SK-N-SH (cell line): ENCODE results near the gene ADK. TPM values are rescaled to one million over a fixed set of nuclear protein-coding genes. Genes with fewer than 3 reads are reported as not detected.

Source experiments
- CTCF ChIA-PET: fragments of 300-600, 350-600 bp; formaldehyde crosslinking; extraction: SDS; loops from one replicate; lab custom pipeline; 2021; lab: Yijun Ruan, JAX
- POLR2A ChIA-PET: fragments of 350-600 bp; sonication (Branson Sonifier 250); formaldehyde crosslinking; extraction: SDS; loops from one replicate; lab custom pipeline; 2020; ENCODE audit warnings: antibody characterized with exemption, inconsistent platforms; lab: Yijun Ruan, JAX
- DNase-seq: peaks from one replicate; pipeline ENCODE4 v3.0.0; 2012
- H2AFZ ChIP-seq: fragments of 200-600 bp; sonication (generic); 2 replicates; pipeline ENCODE4 v1.8.1; 2016; ENCODE audit warnings: antibody characterized with exemption, mild to moderate bottlenecking, low read depth
- H3F3A ChIP-seq: fragments of 200-600 bp; sonication (generic); replicated peaks from 2 replicates; pipeline ENCODE3; 2016; ENCODE audit warnings: antibody characterized with exemption, mild to moderate bottlenecking; ENCODE audit not compliant: insufficient read depth
- H3K27ac ChIP-seq, 2 experiments: fragments of 200-500 bp in 1 of 2; fragments of 200-600 bp in 1 of 2; sonication (Bioruptor generic) in 1 of 2; sonication (generic), shearing (Covaris generic) in 1 of 2; 2 replicates each; pipeline versions ENCODE4 v1.5.1 to v1.6.1; 2014 to 2016; ENCODE audit warnings: low read depth in 2 of 2, inconsistent platforms in 1 of 2, low read length in 1 of 2, mild to moderate bottlenecking in 1 of 2, mixed read lengths in 1 of 2
- H3K27me3 ChIP-seq: fragments of 200-600 bp; sonication (generic), shearing (Covaris generic); 2 replicates; pipeline ENCODE4 v1.6.1; 2016; ENCODE audit warnings: mixed run types; ENCODE audit not compliant: insufficient read depth
- H3K36me3 ChIP-seq, 2 experiments: fragments of 200-500 bp in 1 of 2; fragments of 200-600 bp in 1 of 2; sonication (Bioruptor generic) in 1 of 2; sonication (generic) in 1 of 2; replicated peaks in 1 of 2; 2 replicates each; pipeline versions ENCODE3 to v1.5.1; 2014 to 2016; ENCODE audit warnings: low read length in 1 of 2, mild to moderate bottlenecking in 1 of 2; ENCODE audit not compliant: insufficient read depth in 2 of 2, control insufficient read depth in 1 of 2
- H3K4me1 ChIP-seq, 2 experiments: fragments of 200-500 bp in 1 of 2; fragments of 200-600 bp in 1 of 2; sonication (Bioruptor generic) in 1 of 2; sonication (generic), shearing (Covaris generic) in 1 of 2; 2 replicates each; pipeline versions ENCODE4 v1.5.1 to v1.6.1; 2014 to 2016; ENCODE audit warnings: low read depth in 1 of 2, low read length in 1 of 2, mixed run types in 1 of 2; ENCODE audit not compliant: insufficient read depth in 2 of 2, control insufficient read depth in 1 of 2
- H3K4me2 ChIP-seq: fragments of 200-600 bp; sonication (generic), shearing (Covaris generic); 2 replicates; pipeline ENCODE4 v1.6.1; 2017; ENCODE audit warnings: mixed run types
- H3K4me3 ChIP-seq, 2 experiments: fragments of 200-500 bp in 1 of 2; fragments of 200-600 bp in 1 of 2; sonication (Bioruptor generic) in 1 of 2; sonication (generic), shearing (Covaris generic) in 1 of 2; 2 replicates each; pipeline versions ENCODE4 v1.5.1 to v1.8.1; 2014 to 2016; ENCODE audit warnings: low read depth in 2 of 2, inconsistent platforms in 1 of 2, low read length in 1 of 2, mild to moderate bottlenecking in 1 of 2, mixed read lengths in 1 of 2, moderate library complexity in 1 of 2
- H3K79me2 ChIP-seq: fragments of 200-600 bp; sonication (generic); 2 replicates; pipeline ENCODE4 v1.8.1; 2017; ENCODE audit warnings: mild to moderate bottlenecking; ENCODE audit not compliant: insufficient read depth
- H3K9ac ChIP-seq: fragments of 200-600 bp; sonication (generic); 2 replicates; pipeline ENCODE4 v1.6.1; 2017; ENCODE audit warnings: mixed run types
- H3K9me2 ChIP-seq: fragments of 200-600 bp; sonication (generic); 2 replicates; pipeline ENCODE4 v1.6.1; 2017; ENCODE audit warnings: mixed run types
- H3K9me3 ChIP-seq: fragments of 200-600 bp; sonication (generic); 2 replicates; pipeline ENCODE4 v1.6.1; 2017; ENCODE audit warnings: mixed run types, mild to moderate bottlenecking, moderate library complexity
- H4K20me1 ChIP-seq: fragments of 200-600 bp; sonication (generic); 2 replicates; pipeline ENCODE4 v1.6.1; 2017; ENCODE audit warnings: mild to moderate bottlenecking, mixed run types; ENCODE audit not compliant: insufficient read depth
- CTCF ChIP-seq: fragments of 200-600 bp; sonication (generic); IDR thresholded peaks from 2 replicates; pipeline ENCODE4 v1.6.1; 2017; ENCODE audit warnings: antibody characterized with exemption, mild to moderate bottlenecking, moderate library complexity
- EP300 ChIP-seq, 2 experiments: IDR thresholded peaks; 2 replicates each; pipeline versions ENCODE4 v1.4.0 to v1.6.1; 2012; ENCODE audit warnings: borderline replicate concordance in 1 of 2, low read depth in 1 of 2, low read length in 1 of 2
- FOSL2 ChIP-seq: IDR thresholded peaks from 2 replicates; pipeline ENCODE4 v1.4.0; 2012; ENCODE audit warnings: low read depth, mild to moderate bottlenecking, moderate library complexity, borderline replicate concordance
- GABPA ChIP-seq: IDR thresholded peaks from 2 replicates; pipeline ENCODE4 v1.4.0; 2012; ENCODE audit warnings: low read depth, mild to moderate bottlenecking
- IRF3 ChIP-seq: fragments of 150-350 bp; IDR thresholded peaks from 2 replicates; pipeline ENCODE4 v1.6.1; 2016; ENCODE audit warnings: mild to moderate bottlenecking, low read depth, low read length
- MAX ChIP-seq: IDR thresholded peaks from 2 replicates; pipeline ENCODE4 v1.4.0; 2012; ENCODE audit warnings: low read depth
- RFX5 ChIP-seq: IDR thresholded peaks from 2 replicates; pipeline ENCODE4 v1.6.1; 2012; ENCODE audit warnings: mild to moderate bottlenecking, improper control_type of control experiment, low read length
- RXRA ChIP-seq: IDR thresholded peaks from 2 replicates; pipeline ENCODE4 v1.4.0; 2012; ENCODE audit warnings: low read depth, mild to moderate bottlenecking, borderline replicate concordance
- SIN3A ChIP-seq: IDR thresholded peaks from 2 replicates; pipeline ENCODE4 v1.6.1; 2012; ENCODE audit warnings: low read depth, mild to moderate bottlenecking, low read length, moderate library complexity, borderline replicate concordance
- TAF1 ChIP-seq: IDR thresholded peaks from 2 replicates; pipeline ENCODE4 v1.6.1; 2012; ENCODE audit warnings: low read depth, mild to moderate bottlenecking, low read length, moderate library complexity, borderline replicate concordance
- TCF12 ChIP-seq: IDR thresholded peaks from 2 replicates; pipeline ENCODE4 v1.4.0; 2012
- TEAD4 ChIP-seq: IDR thresholded peaks from 2 replicates; pipeline ENCODE4 v1.4.0; 2012; ENCODE audit warnings: mild to moderate bottlenecking, borderline replicate concordance; ENCODE audit not compliant: insufficient read depth
- WGBS: methylation state at CpG from one replicate; pipeline ENCODE4 v1.1.6; 2017; ENCODE audit warnings: low lambda C conversion rate; 5-methylcytosine and 5-hydroxymethylcytosine counted together
- polyA plus RNA-seq, 3 experiments: library from polyadenylated mRNA; depleted of rRNA; stranded (reverse); fragments of >200 nt; gene quantifications; 2 replicates each; pipeline ENCODE4 v1.2.3, GENCODE V29; 2012

The ADK gene
- polyA plus RNA-seq, 1 of the 3 experiments (the other 2 are of a cell fraction), result 25.1 TPM

GRCh38 chr10:74642901-74643595, 492.0 kb downstream of the ADK start:
- ChIA-PET CTCF (interaction anchor here (0.9 to 1.2 kb wide), 2 partner anchors 178 to 223 kb away, joined by 3 to 4 read pairs; no protein-coding TSS in a partner anchor), POLR2A (no interaction called here)

More at GRCh38 chr10:74642901-74643595, 492.0 kb downstream of the ADK start:
- Histone ChIP-seq H3K36me3 (peaks cover 0 to 12% of the 10 kb centered on the region in 2 experiments), H3F3A (no peaks in the 10 kb centered on the region), H3K27me3 (no peaks in the 10 kb centered on the region), H4K20me1 (no peaks in the 10 kb centered on the region), H3K79me2 (no peaks in the 10 kb centered on the region), H2AFZ (no peak overlapping the region), H3K9ac (no peak overlapping the region), H3K4me3 (no peak overlapping the region), H3K4me1 (peaks cover 0 to 3% of the 10 kb centered on the region in 2 experiments; a peak in 1 of 4 replicates), H3K9me3 (peaks cover 4% of the 10 kb centered on the region; the same call in 1 of the 2 replicates), H3K9me2 (no peaks in the 10 kb centered on the region), H3K4me2 (no peak overlapping the region), H3K27ac (no peak overlapping the region; a peak in 1 of 4 replicates)
- WGBS, result 91% methylated on average over 1 of the region's 1 CpG
- no peak for TF ChIP-seq GABPA
- no peak for TF ChIP-seq FOSL2
- TF ChIP-seq TCF12, result no peak
- TF ChIP-seq TAF1, result no peak
- TF ChIP-seq EP300 (IDR thresholded peaks at IDR 0.05; ENCODE audit: borderline replicate concordance in 1 of 2, low read depth in 1 of 2, low read length in 1 of 2), result no peak
- no peak for TF ChIP-seq RFX5
- no peak for TF ChIP-seq CTCF
- no peak for TF ChIP-seq SIN3A
- TF ChIP-seq RXRA, result no peak
- TF ChIP-seq IRF3, result no peak
- TF ChIP-seq MAX, result no peak
- no peak for TF ChIP-seq TEAD4
- no peak for DNase-seq
